Activated CD4-positive, alpha-beta T cell treated with anti-CD3 and anti-CD28 coated beads, Interleukin-2, amount 50 U/mL, for 1 hour (primary cell): Measurements from ENCODE around the gene ALDH18A1.
A peak's percentile ranks its signal among the peaks of the same experiment; 100 is the strongest.

Experiments
- DNase-seq: peaks from one replicate; pipeline ENCODE4 v3.0.0-alpha.2; 2020

The ALDH18A1 gene

DNA sequence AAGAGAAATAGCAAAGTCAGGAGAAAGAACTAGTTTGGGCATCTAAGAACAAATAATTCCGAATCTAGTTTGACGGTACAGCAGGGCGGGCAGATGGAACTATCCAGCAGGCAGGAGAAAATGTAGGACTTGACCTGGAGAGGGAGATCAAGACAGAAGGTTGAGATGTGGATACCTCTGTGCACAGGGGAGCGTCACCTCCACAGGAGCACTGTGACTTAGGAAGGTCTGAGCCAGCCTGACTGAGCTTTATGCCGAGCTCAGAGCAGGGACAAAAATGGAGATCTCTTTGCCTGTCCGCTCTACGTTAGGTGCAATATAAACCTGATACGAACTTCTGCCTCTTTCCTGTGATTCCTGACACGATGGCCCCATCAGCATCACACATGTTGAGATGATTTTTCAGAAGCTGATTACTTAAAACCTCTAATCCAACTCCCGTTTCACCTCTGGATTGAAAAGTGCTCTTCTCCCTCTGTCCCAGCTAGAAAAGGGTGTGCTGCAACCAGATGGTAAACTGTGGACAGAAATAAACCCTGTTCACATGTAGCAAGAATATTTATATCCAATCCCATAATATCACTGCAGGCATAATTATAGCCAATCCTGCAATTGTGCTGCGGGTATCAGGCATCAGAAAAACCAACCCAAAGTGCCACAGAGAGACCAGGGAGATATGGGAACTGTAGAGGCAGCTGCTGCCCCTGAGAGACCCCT lies 81.7 kb downstream of the ALDH18A1 start:
- DNase-seq: no peak

DNA sequence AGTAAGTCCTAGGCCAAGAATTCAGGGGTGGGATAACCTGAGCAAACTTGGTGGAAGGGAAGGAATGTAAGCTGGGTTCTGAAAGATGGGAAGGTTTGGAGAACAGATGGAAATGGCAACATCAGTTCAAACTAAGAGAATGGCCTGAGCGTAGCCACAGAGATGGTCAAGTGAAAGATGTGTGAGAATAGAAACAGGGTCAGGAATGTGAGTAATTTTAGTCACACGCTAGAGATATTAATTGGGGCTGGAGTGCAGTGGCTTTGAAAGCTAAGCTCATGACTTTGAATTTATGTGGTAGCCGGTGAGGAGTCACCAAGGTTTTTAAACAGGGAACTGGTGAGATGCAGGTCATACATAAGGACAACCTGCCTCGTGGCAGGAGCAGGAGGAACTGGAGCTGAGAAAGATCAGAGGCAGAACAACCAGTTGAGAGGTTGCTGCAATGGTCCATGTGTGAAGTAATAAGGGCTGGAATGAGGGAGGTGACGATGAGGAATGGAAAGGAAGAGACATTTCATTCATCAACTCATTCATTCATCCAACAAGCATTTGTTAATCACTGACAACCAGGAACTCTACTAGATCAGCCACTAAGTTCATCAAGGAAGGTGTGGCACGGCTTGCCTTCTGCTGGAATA lies 82.4 kb downstream of the ALDH18A1 start:
- DNase-seq: no peak

GRCh38 chr10:95573527-95573926 lies 83.0 kb downstream of the ALDH18A1 start:
- no peak for DNase-seq

- no peak for DNase-seq
Observed at GRCh38 chr10:95572131-95572820, 84.2 kb downstream of the ALDH18A1 start.

DNA sequence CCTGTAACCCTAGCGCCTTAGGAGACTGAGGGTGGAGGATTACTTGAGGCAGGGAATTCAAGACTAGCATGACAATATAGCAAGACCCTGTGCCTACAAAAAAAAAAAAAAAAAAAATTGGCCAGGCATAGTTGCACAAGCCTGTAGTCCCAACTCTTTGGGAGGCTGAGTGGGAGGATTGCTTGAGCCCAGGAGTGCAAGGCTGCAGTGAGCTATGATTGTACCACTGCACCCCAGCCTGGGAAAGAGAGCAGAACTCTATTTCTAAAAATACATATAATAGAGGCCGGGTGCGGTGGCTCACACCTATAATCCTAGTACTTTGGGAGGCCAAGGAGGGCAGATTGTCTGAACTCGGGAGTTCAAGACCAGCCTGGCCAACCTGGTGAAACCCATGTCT lies 85.1 kb downstream of the ALDH18A1 start:
- no peak for DNase-seq

DNA sequence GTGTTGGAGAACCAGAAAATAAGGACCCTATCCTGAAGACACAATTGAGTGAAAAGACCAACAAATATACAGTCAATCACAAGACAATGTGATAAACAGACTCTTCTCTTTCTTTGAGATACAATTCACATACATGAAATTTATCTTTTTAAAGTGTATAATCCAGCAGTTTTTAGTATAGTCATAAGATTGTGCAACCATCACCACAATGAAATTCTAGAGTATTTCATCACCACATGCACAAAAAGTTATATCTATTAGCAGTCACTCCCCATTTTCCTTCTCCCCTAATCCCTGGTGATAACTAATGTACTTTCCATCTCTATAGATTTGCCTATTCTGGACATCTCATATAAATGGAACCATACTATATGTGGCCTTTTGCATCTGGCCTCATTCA lies 87.1 kb downstream of the ALDH18A1 start:
- DNase-seq: no peak

GRCh38 chr10:95567903-95568630 lies 88.4 kb downstream of the ALDH18A1 start:
- DNase-seq: no peak

- DNase-seq: no peak
Observed at GRCh38 chr10:95566136-95566535, 90.4 kb downstream of the ALDH18A1 start.

DNA sequence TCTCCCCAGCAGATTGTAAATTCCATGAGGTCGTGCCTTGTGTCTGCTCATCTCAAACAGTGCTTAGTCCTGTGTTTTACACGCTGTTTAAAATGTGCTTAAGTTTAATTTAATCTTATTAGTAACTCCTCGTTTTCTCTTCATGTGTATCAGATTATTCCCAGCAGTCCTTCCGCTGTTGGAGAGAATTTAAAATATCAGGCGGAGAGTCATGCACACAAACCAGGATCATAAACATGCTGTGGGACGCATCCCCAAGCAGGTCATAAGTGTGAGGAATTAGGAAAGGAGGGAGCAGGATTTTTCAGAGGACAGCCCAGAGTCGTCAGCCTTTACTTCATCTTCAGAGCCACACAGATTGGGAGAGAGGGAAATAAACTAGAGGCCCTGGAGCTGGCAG lies 91.2 kb downstream of the ALDH18A1 start:
- no peak for DNase-seq

GRCh38 chr10:95564291-95564690 lies 92.2 kb downstream of the ALDH18A1 start:
- no peak for DNase-seq

DNA sequence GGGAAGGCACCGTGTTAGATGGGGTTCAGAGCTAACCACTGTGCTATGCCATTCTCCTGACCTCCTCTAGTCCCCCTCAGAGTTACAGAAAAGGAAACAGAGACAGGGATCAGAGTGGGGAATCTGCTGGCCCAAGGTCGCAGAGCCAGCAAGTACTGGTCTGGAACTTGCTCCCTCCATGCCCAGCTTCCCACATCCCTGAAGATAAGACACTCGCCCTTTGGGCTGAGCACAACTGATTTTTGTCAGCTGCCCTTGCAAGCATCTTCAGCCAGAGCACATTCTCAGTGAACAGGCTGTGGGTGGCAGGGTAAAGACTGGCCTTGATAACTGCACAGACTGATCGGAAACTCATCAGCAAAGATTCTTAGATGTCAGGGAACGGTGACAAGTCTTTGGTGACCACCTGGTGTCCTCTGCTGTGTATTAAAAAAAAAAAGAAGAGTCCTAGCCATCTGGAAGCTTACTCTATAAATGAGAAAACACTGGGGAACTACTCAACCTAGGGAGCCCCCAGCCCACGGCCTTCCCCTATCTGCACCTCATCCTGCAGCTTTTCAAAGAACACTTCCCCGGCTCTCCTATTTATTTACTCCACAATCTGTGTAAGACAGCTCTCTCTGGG lies 94.1 kb downstream of the ALDH18A1 start:
- DNase-seq: no peak

DNA sequence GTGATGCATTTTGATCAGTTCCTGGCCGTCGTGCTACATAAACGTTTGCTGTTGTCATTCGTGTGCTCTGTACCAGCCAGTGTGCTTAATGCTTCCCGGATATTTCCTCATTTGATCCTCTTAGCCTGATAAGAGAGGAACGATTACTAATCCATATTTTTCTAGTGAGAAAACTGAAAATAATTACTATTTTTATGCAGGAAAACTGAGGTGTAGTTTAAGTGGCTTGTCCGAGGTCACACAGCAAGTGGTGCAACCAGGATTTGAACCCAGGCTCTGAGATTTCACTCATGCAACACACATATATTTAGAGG lies 94.7 kb downstream of the ALDH18A1 start:
- DNase-seq: no peak

- peak; percentile 81 for DNase-seq
Observed at GRCh38 chr10:95561177-95561863, 95.2 kb downstream of the ALDH18A1 start, which contains the start of gene SORBS1. Gene SORBS1 (minus strand): TSS chr10:95561371. CDS start chr10:95441135, 120,236 bp downstream.

GRCh38 chr10:95560278-95561176 lies 96.0 kb downstream of the ALDH18A1 start:
- DNase-seq: peak; percentile 38

- DNase-seq: no peak
Observed at GRCh38 chr10:95559896-95560277, 96.6 kb downstream of the ALDH18A1 start.

DNA sequence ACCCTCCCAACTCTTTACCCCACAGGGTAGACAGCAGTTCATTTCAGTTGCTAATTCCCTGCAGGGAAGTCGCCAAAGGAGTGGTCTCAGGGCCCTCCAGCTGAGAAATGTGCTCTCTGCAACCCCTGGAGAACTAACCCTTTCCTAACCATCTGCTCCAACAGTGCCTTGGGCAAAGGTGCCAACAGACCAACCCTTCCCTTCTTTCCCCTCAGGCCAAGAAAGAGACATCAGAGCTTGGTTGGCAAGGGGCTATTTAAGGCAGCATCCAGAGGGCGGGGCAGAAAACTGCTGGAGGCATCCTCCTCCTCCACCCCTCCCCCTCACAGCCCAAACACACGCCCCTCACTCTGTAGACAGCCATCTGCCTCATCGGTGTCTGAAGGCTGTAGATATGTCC lies 97.0 kb downstream of the ALDH18A1 start:
- no peak for DNase-seq

GRCh38 chr10:95558593-95559320 lies 97.8 kb downstream of the ALDH18A1 start:
- DNase-seq: no peak

GRCh38 chr10:95556994-95557767 lies 99.3 kb downstream of the ALDH18A1 start:
- no peak for DNase-seq
